GM21723 (cell line): ENCODE results near the gene RAVER1.
A peak's percentile ranks its signal among the peaks of the same experiment; 100 is the strongest.

Experiments
- ATAC-seq: cut with Tn5 transposase; IDR thresholded peaks from one replicate; pipeline ENCODE4 v1.9.1; 2021; ENCODE audit warnings: mild to moderate bottlenecking, moderate library complexity; ENCODE audit not compliant: unreplicated experiment

RAVER1 gene

GRCh38 chr19:10318807-10319682 is 14.3 kb downstream of the RAVER1 start:
- no peak for ATAC-seq

GRCh38 chr19:10317857-10318462 is 15.4 kb downstream of the RAVER1 start:
- ATAC-seq: no peak

- no peak for ATAC-seq
Observed at GRCh38 chr19:10317045-10317856, 16.1 kb downstream of the RAVER1 start.

- ATAC-seq: no peak
Observed at GRCh38 chr19:10316229-10317044, 16.9 kb downstream of the RAVER1 start.

GRCh38 chr19:10315335-10316214 is 17.8 kb downstream of the RAVER1 start, which contains the start of gene FDX2:
FDX2 (minus strand) TSS chr19:10316015; CDS start chr19:10315996, 19 bp downstream.
- ATAC-seq: peak; percentile 72

- ATAC-seq: no peak
Observed at GRCh38 chr19:10309423-10309822, 23.9 kb downstream of the RAVER1 start, which contains the start of gene ZGLP1. ZGLP1 (minus strand) TSS chr19:10309815.

GRCh38 chr19:10306327-10306726 is 27.0 kb downstream of the RAVER1 start:
- ATAC-seq: no peak

- no peak for ATAC-seq
Observed at GRCh38 chr19:10305139-10305806, 28.1 kb downstream of the RAVER1 start.

GRCh38 chr19:10299545-10300458 is 33.5 kb downstream of the RAVER1 start:
- ATAC-seq: no peak

GRCh38 chr19:10295847-10296591 is 37.3 kb downstream of the RAVER1 start:
- no peak for ATAC-seq

- ATAC-seq: no peak
Observed at GRCh38 chr19:10295305-10295846, 38.0 kb downstream of the RAVER1 start.

- no peak for ATAC-seq
Observed at GRCh38 chr19:10294368-10294697, 39.0 kb downstream of the RAVER1 start.

GRCh38 chr19:10293637-10294367 is 39.5 kb downstream of the RAVER1 start:
- ATAC-seq: no peak

GRCh38 chr19:10292789-10293636 is 40.3 kb downstream of the RAVER1 start:
- ATAC-seq: no peak

GRCh38 chr19:10292206-10292788 is 41.0 kb downstream of the RAVER1 start:
- peak; percentile 53 for ATAC-seq
